Inflammatory macrophage (primary cell): ENCODE measurements around the gene CPLANE2.

Experiments used
- DNase-seq, 2 donors: peaks; one replicate each; pipeline ENCODE4 v3.0.0-alpha.2; 2020 to 2022

Gene CPLANE2

GRCh38 chr1:16187748-16188401, 49.1 kb downstream of the CPLANE2 start:
- DNase-seq = peak; percentile 55

GRCh38 chr1:16186655-16187235, 50.2 kb downstream of the CPLANE2 start:
- no peak for DNase-seq

GRCh38 chr1:16184557-16185303, 52.3 kb downstream of the CPLANE2 start:
- DNase-seq = no peak

GRCh38 chr1:16183765-16184556, 53.0 kb downstream of the CPLANE2 start:
- DNase-seq = no peak

GRCh38 chr1:16183179-16183578, 53.8 kb downstream of the CPLANE2 start:
- peak in 1 of 2 donors; percentile 11 for DNase-seq

- DNase-seq = no peak
Observed at GRCh38 chr1:16181887-16182719, 54.9 kb downstream of the CPLANE2 start.
